Measurements from ENCODE around the gene RBM3. TPM values are rescaled to one million over a fixed set of nuclear protein-coding genes. Genes with fewer than 3 reads are reported as not detected.

RBM3 gene
- total and polyA plus RNA-seq, 10 of the 15 experiments (the other 5 are each of a cell fraction or from before 2014, with no cell fraction given), result 170 to 467 (median 259) TPM

GRCh38 chrX:48574270-48575266 lies at the start of gene RBM3 (continued):
- TF ChIP-seq, protein P1, sequence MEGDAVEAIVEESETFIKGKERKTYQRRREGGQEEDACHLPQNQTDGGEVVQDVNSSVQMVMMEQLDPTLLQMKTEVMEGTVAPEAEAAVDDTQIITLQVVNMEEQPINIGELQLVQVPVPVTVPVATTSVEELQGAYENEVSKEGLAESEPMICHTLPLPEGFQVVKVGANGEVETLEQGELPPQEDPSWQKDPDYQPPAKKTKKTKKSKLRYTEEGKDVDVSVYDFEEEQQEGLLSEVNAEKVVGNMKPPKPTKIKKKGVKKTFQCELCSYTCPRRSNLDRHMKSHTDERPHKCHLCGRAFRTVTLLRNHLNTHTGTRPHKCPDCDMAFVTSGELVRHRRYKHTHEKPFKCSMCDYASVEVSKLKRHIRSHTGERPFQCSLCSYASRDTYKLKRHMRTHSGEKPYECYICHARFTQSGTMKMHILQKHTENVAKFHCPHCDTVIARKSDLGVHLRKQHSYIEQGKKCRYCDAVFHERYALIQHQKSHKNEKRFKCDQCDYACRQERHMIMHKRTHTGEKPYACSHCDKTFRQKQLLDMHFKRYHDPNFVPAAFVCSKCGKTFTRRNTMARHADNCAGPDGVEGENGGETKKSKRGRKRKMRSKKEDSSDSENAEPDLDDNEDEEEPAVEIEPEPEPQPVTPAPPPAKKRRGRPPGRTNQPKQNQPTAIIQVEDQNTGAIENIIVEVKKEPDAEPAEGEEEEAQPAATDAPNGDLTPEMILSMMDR (IDR thresholded peaks at IDR 0.05 in 2 of 3, conservative IDR thresholded peaks at IDR 0.05 in 1 of 3; ENCODE audit: control insufficient read depth in 2 of 3, extremely low read depth in 1 of 3, insufficient read depth in 1 of 3, low read depth in 3 of 3, low read length in 3 of 3), result peak; percentile 20 to 42 (median 33); a peak in 5 of 6 replicates
- 0 out of 2 replicates have a peak, but pooled peaks have one; percentile 29 for TF ChIP-seq SPI1 (IDR thresholded peaks at IDR 0.05; ENCODE audit: borderline replicate concordance, insufficient read depth, low read depth, low read length)
- TF ChIP-seq IRF3 (IDR thresholded peaks at IDR 0.05), result no peak
- no peak for TF ChIP-seq NFIC (IDR thresholded peaks at IDR 0.05; ENCODE audit: low read depth, low read length)
- TF ChIP-seq MYB (IDR thresholded peaks at IDR 0.05; ENCODE audit: borderline replicate concordance, low read depth, low read length), result no peak
- TF ChIP-seq, protein P2, sequence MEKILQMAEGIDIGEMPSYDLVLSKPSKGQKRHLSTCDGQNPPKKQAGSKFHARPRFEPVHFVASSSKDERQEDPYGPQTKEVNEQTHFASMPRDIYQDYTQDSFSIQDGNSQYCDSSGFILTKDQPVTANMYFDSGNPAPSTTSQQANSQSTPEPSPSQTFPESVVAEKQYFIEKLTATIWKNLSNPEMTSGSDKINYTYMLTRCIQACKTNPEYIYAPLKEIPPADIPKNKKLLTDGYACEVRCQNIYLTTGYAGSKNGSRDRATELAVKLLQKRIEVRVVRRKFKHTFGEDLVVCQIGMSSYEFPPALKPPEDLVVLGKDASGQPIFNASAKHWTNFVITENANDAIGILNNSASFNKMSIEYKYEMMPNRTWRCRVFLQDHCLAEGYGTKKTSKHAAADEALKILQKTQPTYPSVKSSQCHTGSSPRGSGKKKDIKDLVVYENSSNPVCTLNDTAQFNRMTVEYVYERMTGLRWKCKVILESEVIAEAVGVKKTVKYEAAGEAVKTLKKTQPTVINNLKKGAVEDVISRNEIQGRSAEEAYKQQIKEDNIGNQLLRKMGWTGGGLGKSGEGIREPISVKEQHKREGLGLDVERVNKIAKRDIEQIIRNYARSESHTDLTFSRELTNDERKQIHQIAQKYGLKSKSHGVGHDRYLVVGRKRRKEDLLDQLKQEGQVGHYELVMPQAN (conservative IDR thresholded peaks at IDR 0.05), result peak; percentile 56
- TF ChIP-seq TARDBP (IDR thresholded peaks at IDR 0.05; ENCODE audit: borderline replicate concordance), result 0 out of 2 replicates have a peak, but pooled peaks have one; percentile 26
- TF ChIP-seq, protein P3, sequence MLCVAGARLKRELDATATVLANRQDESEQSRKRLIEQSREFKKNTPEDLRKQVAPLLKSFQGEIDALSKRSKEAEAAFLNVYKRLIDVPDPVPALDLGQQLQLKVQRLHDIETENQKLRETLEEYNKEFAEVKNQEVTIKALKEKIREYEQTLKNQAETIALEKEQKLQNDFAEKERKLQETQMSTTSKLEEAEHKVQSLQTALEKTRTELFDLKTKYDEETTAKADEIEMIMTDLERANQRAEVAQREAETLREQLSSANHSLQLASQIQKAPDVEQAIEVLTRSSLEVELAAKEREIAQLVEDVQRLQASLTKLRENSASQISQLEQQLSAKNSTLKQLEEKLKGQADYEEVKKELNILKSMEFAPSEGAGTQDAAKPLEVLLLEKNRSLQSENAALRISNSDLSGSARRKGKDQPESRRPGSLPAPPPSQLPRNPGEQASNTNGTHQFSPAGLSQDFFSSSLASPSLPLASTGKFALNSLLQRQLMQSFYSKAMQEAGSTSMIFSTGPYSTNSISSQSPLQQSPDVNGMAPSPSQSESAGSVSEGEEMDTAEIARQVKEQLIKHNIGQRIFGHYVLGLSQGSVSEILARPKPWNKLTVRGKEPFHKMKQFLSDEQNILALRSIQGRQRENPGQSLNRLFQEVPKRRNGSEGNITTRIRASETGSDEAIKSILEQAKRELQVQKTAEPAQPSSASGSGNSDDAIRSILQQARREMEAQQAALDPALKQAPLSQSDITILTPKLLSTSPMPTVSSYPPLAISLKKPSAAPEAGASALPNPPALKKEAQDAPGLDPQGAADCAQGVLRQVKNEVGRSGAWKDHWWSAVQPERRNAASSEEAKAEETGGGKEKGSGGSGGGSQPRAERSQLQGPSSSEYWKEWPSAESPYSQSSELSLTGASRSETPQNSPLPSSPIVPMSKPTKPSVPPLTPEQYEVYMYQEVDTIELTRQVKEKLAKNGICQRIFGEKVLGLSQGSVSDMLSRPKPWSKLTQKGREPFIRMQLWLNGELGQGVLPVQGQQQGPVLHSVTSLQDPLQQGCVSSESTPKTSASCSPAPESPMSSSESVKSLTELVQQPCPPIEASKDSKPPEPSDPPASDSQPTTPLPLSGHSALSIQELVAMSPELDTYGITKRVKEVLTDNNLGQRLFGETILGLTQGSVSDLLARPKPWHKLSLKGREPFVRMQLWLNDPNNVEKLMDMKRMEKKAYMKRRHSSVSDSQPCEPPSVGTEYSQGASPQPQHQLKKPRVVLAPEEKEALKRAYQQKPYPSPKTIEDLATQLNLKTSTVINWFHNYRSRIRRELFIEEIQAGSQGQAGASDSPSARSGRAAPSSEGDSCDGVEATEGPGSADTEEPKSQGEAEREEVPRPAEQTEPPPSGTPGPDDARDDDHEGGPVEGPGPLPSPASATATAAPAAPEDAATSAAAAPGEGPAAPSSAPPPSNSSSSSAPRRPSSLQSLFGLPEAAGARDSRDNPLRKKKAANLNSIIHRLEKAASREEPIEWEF (IDR thresholded peaks at IDR 0.05; ENCODE audit: insufficient replicate concordance, low read depth, low read length), result no peak
- peak; percentile 59; the same call in 1 of the 2 replicates for TF ChIP-seq SIN3A (IDR thresholded peaks at IDR 0.05; ENCODE audit: low read depth, low read length)
- TF ChIP-seq IRF4 (IDR thresholded peaks at IDR 0.05; ENCODE audit: low read depth, low read length), result no peak
- TF ChIP-seq TCF7 (IDR thresholded peaks at IDR 0.05; ENCODE audit: borderline replicate concordance), result no peak
- no peak for TF ChIP-seq ETV6 (conservative IDR thresholded peaks at IDR 0.05 in 1 of 2, IDR thresholded peaks at IDR 0.05 in 1 of 2; ENCODE audit: borderline replicate concordance in 1 of 2, low read depth in 1 of 2)
- TF ChIP-seq RUNX3 (IDR thresholded peaks at IDR 0.05; ENCODE audit: low read length), result no peak
- TF ChIP-seq TCF3 (IDR thresholded peaks at IDR 0.05; ENCODE audit: borderline replicate concordance, insufficient read depth, low read depth, low read length), result no peak
- peak; percentile 60; the same call in 1 of the 2 replicates for TF ChIP-seq TAF1 (IDR thresholded peaks at IDR 0.05; ENCODE audit: borderline replicate concordance, low read depth, low read length)
